SU-DHL-6 (cell line): ENCODE measurements around the gene AHRR.

Source experiments
- H2AFZ ChIP-seq: fragments of 200-600 bp; sonication (generic); 2 replicates; pipeline ENCODE4 v1.6.1; 2014; ENCODE audit warnings: low read depth, mild to moderate bottlenecking, moderate library complexity, mixed read lengths, antibody characterized with exemption, low read length; ENCODE audit not compliant: severe bottlenecking
- H3F3A ChIP-seq: fragments of 200-600 bp; shearing (Covaris generic); 2 replicates; pipeline ENCODE4 v1.6.0; 2016; ENCODE audit warnings: antibody characterized with exemption, mild to moderate bottlenecking; ENCODE audit not compliant: insufficient read depth
- H3K27ac ChIP-seq: fragments of 200-600 bp; sonication (generic); 2 replicates; pipeline ENCODE4 v1.5.1; 2016; ENCODE audit warnings: low read depth, mild to moderate bottlenecking, low read length, moderate library complexity, mixed read lengths
- H3K27me3 ChIP-seq: fragments of 200-600 bp; sonication (generic), shearing (Covaris generic); 2 replicates; pipeline ENCODE4 v1.6.0; 2014; ENCODE audit warnings: mild to moderate bottlenecking, low read length
- H3K36me3 ChIP-seq: fragments of 200-600 bp; sonication (generic); 2 replicates; pipeline ENCODE4 v1.6.1; 2014; ENCODE audit warnings: mild to moderate bottlenecking, low read length, mixed read lengths
- H3K4me2 ChIP-seq: fragments of 300-600, 200-600 bp; shearing (Covaris generic), sonication (generic); 2 replicates; pipeline ENCODE4 v1.6.0; 2014; ENCODE audit warnings: low read length, low read depth, mild to moderate bottlenecking; ENCODE audit not compliant: poor library complexity, severe bottlenecking
- H3K4me3 ChIP-seq: fragments of 200-600 bp; sonication (generic); 2 replicates; pipeline ENCODE4 v1.5.1; 2014; ENCODE audit warnings: antibody characterized with exemption, low read length, mild to moderate bottlenecking, mixed read lengths; ENCODE audit not compliant: insufficient read depth, poor library complexity, severe bottlenecking
- H3K79me2 ChIP-seq: fragments of 200-600 bp; sonication (generic); 2 replicates; pipeline ENCODE4 v1.6.1; 2014; ENCODE audit warnings: mild to moderate bottlenecking, low read length, moderate library complexity; ENCODE audit not compliant: insufficient read depth
- H3K9ac ChIP-seq: fragments of 200-600 bp; sonication (generic); 2 replicates; pipeline ENCODE4 v1.7.0; 2014; ENCODE audit warnings: mild to moderate bottlenecking, low read length
- H3K9me2 ChIP-seq: fragments of 200-600 bp; sonication (generic); replicated peaks from 2 replicates; pipeline ENCODE4 v1.6.1; 2014; ENCODE audit warnings: low read length; ENCODE audit not compliant: insufficient read depth
- H3K9me3 ChIP-seq: fragments of 200-600 bp; sonication (generic); 2 replicates; pipeline ENCODE4 v1.6.1; 2014; ENCODE audit warnings: low read length, mixed read lengths; ENCODE audit not compliant: insufficient read depth
- H4K20me1 ChIP-seq: fragments of 200-600 bp; sonication (generic); 2 replicates; pipeline ENCODE4 v1.6.1; 2014; ENCODE audit warnings: low read depth, mild to moderate bottlenecking, antibody characterized with exemption, low read length, moderate library complexity, mixed read lengths
- EZH2phosphoT487 ChIP-seq: fragments of 200-600 bp; sonication (generic), shearing (Covaris generic); conservative IDR thresholded peaks from 2 replicates; pipeline ENCODE4 v1.6.1; 2018; ENCODE audit warnings: mild to moderate bottlenecking, antibody characterized with exemption, low read length, moderate library complexity, mixed read lengths
- TF ChIP-seq, protein P1 (sequence below): fragments of 200-600 bp; sonication (generic); IDR thresholded peaks from one replicate; pipeline ENCODE4 v1.5.1; 2017; ENCODE audit warnings: antibody characterized with exemption, mild to moderate bottlenecking, low read length, moderate library complexity; ENCODE audit not compliant: insufficient read depth, poor library complexity, severe bottlenecking

The AHRR gene

DNA sequence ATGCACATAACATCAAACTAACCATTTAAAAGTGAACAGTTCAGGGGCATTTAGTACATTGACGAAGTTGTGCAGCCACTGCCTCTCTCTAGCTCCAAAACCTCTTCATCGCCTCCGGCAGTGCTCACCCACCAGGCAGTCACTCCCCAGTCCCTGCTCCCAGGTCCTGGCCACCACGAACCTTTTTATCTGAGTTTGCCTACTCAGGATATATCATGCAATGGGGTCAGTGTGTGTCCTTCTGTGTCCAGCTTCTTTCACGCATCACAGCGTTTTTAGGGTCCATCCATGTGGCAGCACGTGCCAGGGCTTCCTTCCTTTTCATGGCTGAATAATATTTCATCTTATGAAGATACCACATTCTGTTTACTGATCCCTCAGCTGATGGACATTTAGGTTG, 4.6 kb downstream of the AHRR start:
- H2AFZ ChIP-seq = no peak overlapping the region
- no peaks in the 10 kb centered on the region for H3K79me2 ChIP-seq
- H3K9ac ChIP-seq = no peak overlapping the region
- no peaks in the 10 kb centered on the region for H3K9me3 ChIP-seq
- H3K4me2 ChIP-seq = no peak overlapping the region
- H3K27ac ChIP-seq = no peak overlapping the region
- no peaks in the 10 kb centered on the region for H4K20me1 ChIP-seq
- no peaks in the 10 kb centered on the region for H3K9me2 ChIP-seq
- H3K4me3 ChIP-seq = no peak overlapping the region
- H3K36me3 ChIP-seq = no peaks in the 10 kb centered on the region
- H3K27me3 ChIP-seq = no peaks in the 10 kb centered on the region
- TF ChIP-seq EZH2phosphoT487 = no peak
- TF ChIP-seq, protein P1, sequence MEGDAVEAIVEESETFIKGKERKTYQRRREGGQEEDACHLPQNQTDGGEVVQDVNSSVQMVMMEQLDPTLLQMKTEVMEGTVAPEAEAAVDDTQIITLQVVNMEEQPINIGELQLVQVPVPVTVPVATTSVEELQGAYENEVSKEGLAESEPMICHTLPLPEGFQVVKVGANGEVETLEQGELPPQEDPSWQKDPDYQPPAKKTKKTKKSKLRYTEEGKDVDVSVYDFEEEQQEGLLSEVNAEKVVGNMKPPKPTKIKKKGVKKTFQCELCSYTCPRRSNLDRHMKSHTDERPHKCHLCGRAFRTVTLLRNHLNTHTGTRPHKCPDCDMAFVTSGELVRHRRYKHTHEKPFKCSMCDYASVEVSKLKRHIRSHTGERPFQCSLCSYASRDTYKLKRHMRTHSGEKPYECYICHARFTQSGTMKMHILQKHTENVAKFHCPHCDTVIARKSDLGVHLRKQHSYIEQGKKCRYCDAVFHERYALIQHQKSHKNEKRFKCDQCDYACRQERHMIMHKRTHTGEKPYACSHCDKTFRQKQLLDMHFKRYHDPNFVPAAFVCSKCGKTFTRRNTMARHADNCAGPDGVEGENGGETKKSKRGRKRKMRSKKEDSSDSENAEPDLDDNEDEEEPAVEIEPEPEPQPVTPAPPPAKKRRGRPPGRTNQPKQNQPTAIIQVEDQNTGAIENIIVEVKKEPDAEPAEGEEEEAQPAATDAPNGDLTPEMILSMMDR = no peak
- no peaks in the 10 kb centered on the region for H3F3A ChIP-seq

GRCh38 chr5:329121-329735, 7.7 kb downstream of the AHRR start:
- Histone ChIP-seq H2AFZ (no peak overlapping the region), H3F3A (no peaks in the 10 kb centered on the region), H3K4me3 (no peak overlapping the region), H3K9me3 (no peaks in the 10 kb centered on the region), H3K9me2 (no peaks in the 10 kb centered on the region), H3K4me2 (no peak overlapping the region), H3K36me3 (no peaks in the 10 kb centered on the region), H3K27ac (no peak overlapping the region), H3K79me2 (no peaks in the 10 kb centered on the region), H4K20me1 (no peaks in the 10 kb centered on the region), H3K27me3 (no peaks in the 10 kb centered on the region), H3K9ac (no peak overlapping the region)
- TF ChIP-seq EZH2phosphoT487 = no peak
- TF ChIP-seq, protein P1 = no peak

DNA sequence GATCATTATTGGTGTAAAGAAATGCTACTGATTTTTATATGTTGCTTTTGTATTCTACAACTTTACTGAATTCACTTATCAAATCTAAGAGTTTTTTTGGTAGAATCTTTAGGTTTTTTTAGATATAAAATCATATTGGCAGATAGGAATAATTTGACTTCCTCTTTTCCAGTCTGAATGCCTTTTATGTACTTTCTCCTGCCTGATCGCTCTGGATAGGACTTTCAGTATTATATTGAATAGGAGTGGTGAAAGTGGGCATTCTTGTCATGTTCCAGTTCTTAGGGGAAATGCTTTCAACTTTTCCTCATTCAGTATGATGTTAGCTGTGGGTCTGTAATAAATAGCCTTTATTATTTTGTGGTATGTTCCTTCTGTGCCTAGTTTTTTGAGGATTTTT, 8.3 kb downstream of the AHRR start:
- H3K4me2 ChIP-seq = no peak overlapping the region
- no peaks in the 10 kb centered on the region for H3K9me2 ChIP-seq
- no peaks in the 10 kb centered on the region for H3K36me3 ChIP-seq
- H3K9me3 ChIP-seq = no peaks in the 10 kb centered on the region
- H4K20me1 ChIP-seq = no peaks in the 10 kb centered on the region
- no peaks in the 10 kb centered on the region for H3K79me2 ChIP-seq
- H3K27me3 ChIP-seq = no peaks in the 10 kb centered on the region
- no peak overlapping the region for H2AFZ ChIP-seq
- TF ChIP-seq, protein P1 = no peak
- no peak for TF ChIP-seq EZH2phosphoT487
- no peak overlapping the region for H3K27ac ChIP-seq
- no peaks in the 10 kb centered on the region for H3F3A ChIP-seq
- H3K9ac ChIP-seq = no peak overlapping the region
- no peak overlapping the region for H3K4me3 ChIP-seq
